GM19025 (cell line): ENCODE data around the gene HSD11B1L.

Experiments used
- ATAC-seq: cut with Tn5 transposase; IDR thresholded peaks from one replicate; pipeline ENCODE4 v1.9.1; 2021; ENCODE audit warnings: mild to moderate bottlenecking, low read depth, moderate library complexity; ENCODE audit not compliant: unreplicated experiment

The HSD11B1L gene, protein sequence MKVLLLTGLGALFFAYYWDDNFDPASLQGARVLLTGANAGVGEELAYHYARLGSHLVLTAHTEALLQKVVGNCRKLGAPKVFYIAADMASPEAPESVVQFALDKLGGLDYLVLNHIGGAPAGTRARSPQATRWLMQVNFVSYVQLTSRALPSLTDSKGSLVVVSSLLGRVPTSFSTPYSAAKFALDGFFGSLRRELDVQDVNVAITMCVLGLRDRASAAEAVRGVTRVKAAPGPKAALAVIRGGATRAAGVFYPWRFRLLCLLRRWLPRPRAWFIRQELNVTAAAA

GRCh38 chr19:5680437-5681368 lies at the start of gene HSD11B1L, which contains the start of gene MICOS13:
Gene HSD11B1L, plus strand, starts transcription at chr19:5681027. Its CDS starts 3,806 bp downstream, at chr19:5684833.
Gene MICOS13, minus strand, starts transcription at chr19:5680516. Its CDS starts 30 bp downstream, at chr19:5680486.
- ATAC-seq: peak; percentile 89

GRCh38 chr19:5631567-5632240 lies 49.1 kb upstream of the HSD11B1L start:
- no peak for ATAC-seq

GRCh38 chr19:5632241-5632612 lies 48.6 kb upstream of the HSD11B1L start:
- no peak for ATAC-seq

DNA sequence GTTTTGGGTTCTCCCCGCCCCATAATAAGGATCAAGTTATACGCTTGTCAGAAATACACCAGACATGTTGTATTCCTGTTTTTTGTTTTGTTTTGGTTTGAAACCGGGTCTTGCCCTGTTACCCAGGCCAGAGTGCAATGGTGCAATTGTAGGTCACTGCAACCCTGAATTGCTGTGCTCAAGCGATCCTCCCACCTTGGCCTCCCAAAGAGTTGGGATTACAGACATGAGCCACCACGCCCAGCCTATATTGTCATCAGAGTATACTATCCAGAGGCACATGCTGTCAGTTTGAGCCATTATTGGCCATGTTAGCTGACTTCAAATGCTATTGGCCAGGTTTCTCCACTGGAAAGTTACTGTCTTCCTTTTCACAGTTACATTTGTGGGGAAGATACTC lies 48.2 kb upstream of the HSD11B1L start:
- no peak for ATAC-seq

GRCh38 chr19:5635427-5635826 lies 45.4 kb upstream of the HSD11B1L start:
- no peak for ATAC-seq

- no peak for ATAC-seq
Measured at GRCh38 chr19:5637971-5638370, 42.9 kb upstream of the HSD11B1L start.

GRCh38 chr19:5641171-5641570 lies 39.7 kb upstream of the HSD11B1L start:
- no peak for ATAC-seq

- no peak for ATAC-seq
Measured at GRCh38 chr19:5642204-5642603, 38.6 kb upstream of the HSD11B1L start.

- no peak for ATAC-seq
Measured at GRCh38 chr19:5643060-5643459, 37.8 kb upstream of the HSD11B1L start.

DNA sequence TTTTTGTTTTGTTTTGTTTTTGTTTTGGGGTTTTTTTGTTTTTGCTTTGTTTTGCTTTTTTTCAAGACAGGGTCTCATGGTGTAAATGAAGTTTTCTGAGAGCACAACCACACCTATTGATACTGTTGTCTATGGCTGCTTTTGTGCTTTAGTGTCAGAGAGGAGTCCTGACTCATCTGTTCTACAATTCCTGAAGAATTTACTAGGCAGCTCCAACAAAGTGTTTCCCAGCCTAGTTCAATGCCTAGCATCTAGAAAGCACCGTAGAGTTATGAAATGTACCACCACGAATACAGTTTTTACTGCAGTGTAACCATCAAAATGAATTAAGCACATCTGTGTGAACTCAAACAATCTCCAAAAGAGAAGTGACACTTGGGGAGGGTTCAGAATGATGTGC lies 36.8 kb upstream of the HSD11B1L start:
- ATAC-seq: no peak

DNA sequence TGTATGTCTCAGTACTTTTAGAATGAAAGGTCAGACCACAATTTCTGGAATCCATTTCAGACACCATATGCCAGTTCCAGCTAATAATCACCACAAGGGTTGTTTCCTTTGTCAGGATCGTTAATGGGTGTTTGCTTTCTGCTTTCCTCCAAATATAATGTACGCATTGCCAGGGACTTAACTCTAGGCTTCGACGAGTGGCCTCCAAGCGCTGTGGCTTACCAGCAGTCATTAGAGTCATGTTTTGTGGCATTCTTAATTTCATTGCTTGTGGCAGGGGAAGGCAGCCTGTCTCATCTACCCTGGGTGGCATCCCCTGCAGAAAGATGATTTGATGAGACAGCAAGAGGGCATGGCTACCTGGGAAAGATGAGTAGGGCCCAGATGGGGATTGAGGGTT lies 35.4 kb upstream of the HSD11B1L start:
- ATAC-seq: no peak

DNA sequence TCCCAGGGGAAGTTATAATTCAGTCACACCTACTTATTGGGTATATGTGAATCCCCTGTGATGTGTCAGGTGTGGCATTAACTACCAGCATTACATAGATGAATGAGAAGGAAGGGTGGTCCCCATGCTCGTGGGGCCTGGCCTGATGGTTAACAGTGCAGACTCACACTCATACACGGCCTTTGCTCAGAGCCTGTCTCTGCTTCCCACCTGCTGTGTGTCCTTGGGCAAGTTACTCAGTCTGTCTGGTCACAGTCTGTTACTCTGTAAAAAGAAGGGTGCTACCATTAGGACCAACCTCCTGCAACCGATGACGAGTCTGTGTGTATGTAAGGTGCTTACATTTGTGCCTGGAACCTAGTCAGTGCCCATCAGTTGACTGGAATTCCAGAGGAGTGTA lies 34.1 kb upstream of the HSD11B1L start:
- ATAC-seq: no peak

- ATAC-seq: no peak
Measured at GRCh38 chr19:5648464-5648863, 32.4 kb upstream of the HSD11B1L start.

DNA sequence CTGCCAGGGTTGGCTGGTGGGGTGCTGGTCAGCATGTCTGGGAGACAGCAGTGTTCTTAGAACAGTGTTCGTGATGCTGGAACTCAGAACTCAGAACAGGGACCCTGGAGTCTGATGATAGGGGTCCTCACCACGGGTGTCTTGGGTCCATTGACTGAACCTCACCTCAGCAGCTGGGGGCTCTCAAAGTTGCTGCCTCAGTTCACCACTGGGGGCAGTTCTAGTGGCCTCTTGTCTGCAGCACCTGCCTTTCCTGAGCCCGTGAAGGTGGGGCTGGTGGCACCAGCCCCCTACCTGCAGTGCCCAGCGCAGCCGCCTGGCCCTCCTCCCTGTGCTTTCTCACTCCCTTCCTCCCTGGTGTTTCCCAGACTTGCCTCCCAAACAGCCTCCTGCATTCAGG lies 29.5 kb upstream of the HSD11B1L start:
- ATAC-seq: no peak

DNA sequence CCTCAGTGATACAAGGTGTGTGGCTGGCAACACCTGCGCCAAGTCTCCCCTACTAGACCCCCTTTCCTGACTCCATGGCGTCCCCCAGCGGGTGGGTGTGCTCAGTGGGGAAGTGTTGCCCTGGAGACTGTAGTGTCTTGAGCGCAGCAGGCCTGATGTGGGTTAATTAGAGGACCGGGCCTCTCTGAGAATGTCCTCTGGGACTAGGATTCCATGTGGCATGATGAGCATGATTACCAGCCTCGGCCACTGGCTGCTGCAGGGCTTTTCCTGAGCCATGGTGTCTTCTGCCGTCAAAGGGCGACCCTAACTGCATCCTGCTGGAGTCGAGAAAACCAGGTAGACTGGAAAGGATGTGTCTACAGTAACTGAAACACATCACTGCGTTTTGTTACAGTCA lies 28.6 kb upstream of the HSD11B1L start:
- no peak for ATAC-seq

DNA sequence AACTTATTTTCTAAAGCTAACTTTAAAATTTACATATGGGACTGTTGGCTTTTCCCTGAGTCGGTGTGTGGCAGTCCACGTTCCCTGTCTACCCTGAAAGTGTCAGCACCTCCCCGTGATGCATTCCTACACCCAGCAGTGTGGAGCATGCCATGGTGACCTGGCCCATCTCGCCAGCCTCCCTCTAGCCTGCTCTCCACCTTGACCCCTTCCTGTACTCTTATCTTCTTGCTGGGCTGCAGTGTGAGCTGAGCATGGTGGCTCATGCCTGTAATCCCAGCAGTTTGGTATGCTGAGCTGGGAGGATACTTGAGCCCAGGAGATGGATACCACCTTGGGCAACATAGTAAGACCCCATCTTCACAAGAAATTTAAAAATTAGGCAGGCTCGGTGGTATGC lies 25.9 kb upstream of the HSD11B1L start:
- ATAC-seq: no peak

GRCh38 chr19:5655412-5655811 lies 25.4 kb upstream of the HSD11B1L start:
- no peak for ATAC-seq

GRCh38 chr19:5661483-5661882 lies 19.3 kb upstream of the HSD11B1L start:
- ATAC-seq: no peak

DNA sequence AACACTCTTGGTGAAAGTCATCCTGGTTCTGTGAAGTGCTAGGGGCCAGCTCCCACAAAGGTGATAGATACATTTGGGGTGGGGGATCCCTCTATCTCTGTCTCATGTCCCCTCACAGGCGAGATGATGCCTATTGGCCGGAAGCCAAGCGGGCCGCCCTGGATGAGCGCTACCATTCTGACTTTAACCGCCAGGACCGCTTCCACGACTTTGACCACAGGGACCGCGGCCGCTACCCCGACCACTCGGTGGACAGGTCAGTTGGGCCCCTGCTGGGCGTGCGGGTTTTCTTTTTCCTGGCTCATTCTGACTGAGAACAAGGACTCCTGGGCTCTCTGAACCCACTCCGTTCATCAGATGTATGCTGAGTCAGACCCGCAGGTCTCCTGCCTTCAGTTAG lies 16.9 kb upstream of the HSD11B1L start:
- no peak for ATAC-seq

DNA sequence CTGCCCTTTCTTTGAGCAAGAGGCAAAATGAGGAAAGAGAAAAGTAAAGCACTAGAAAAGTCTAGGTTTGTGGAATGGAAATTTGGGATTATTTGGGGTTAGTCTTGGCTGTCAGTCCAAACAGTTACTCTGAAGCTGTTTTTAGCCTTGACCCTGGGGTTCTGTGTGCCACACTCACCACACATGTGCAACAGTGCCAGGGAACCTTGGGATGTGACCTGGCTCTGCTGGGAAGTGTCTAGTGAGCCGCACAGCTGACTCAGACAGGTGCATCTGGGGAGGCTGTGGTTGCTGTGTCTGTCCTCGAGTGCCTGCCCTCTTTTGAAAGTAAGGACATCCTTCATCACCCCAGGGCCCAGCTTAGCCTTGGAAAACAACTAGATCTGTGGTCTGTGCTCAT lies 16.3 kb upstream of the HSD11B1L start:
- ATAC-seq: no peak
